ENCODE measurements around the gene FMNL2. TPM values are rescaled to one million over a fixed set of nuclear protein-coding genes. Genes with fewer than 3 reads are reported as not detected.

Gene FMNL2
- total RNA-seq: 38.2 and 83.5 TPM in 2 replicates

GRCh38 chr2:152335016-152335725 is at the start of gene FMNL2:
Gene FMNL2, plus strand, starts transcription at chr2:152335174.

Small RNA genes within 50 kb of the gene (small RNA-seq; reads per million reads assigned to genes)
- not detected for gene AC012443.1

Other genes starting within 250 kb of the FMNL2 start
- gene CACNB4, start 236.1 kb upstream of the FMNL2 start, total RNA-seq: 0.37 and 0.39 TPM in 2 replicates
- 18.4 and 33.2 TPM in 2 replicates for gene STAM2, start 159.4 kb upstream of the FMNL2 start, total RNA-seq